ENCODE data around the gene MRTFA.

MRTFA gene

GRCh38 chr22:40428796-40429195, 207.7 kb downstream of the MRTFA start:
- no peak for DNase-seq (ENCODE audit: low read depth in 2 of 2)

GRCh38 chr22:40426594-40427333, 209.8 kb downstream of the MRTFA start:
- no peak for DNase-seq (ENCODE audit: low read depth in 2 of 2)

- no peak for DNase-seq (ENCODE audit: low read depth in 2 of 2)
Measured at GRCh38 chr22:40425082-40425481, 211.4 kb downstream of the MRTFA start.

GRCh38 chr22:40423882-40424640, 212.5 kb downstream of the MRTFA start:
- DNase-seq (ENCODE audit: low read depth in 2 of 2) = no peak

- no peak for DNase-seq (ENCODE audit: low read depth in 2 of 2)
Measured at GRCh38 chr22:40423310-40423688, 213.2 kb downstream of the MRTFA start.

- no peak for DNase-seq (ENCODE audit: low read depth in 2 of 2)
Measured at GRCh38 chr22:40422558-40423309, 213.8 kb downstream of the MRTFA start.

- no peak for DNase-seq (ENCODE audit: low read depth in 2 of 2)
Measured at GRCh38 chr22:40421941-40422340, 214.6 kb downstream of the MRTFA start.

GRCh38 chr22:40421082-40421350, 215.5 kb downstream of the MRTFA start:
- no peak for DNase-seq (ENCODE audit: low read depth in 2 of 2)

GRCh38 chr22:40420341-40421081, 216.0 kb downstream of the MRTFA start:
- no peak for DNase-seq (ENCODE audit: low read depth in 2 of 2)

- DNase-seq (ENCODE audit: low read depth in 2 of 2) = no peak
Measured at GRCh38 chr22:40419718-40420117, 216.8 kb downstream of the MRTFA start.

- no peak for DNase-seq (ENCODE audit: low read depth in 2 of 2)
Measured at GRCh38 chr22:40418366-40419201, 217.9 kb downstream of the MRTFA start.

- DNase-seq (ENCODE audit: low read depth in 2 of 2) = no peak
Measured at GRCh38 chr22:40417881-40418280, 218.6 kb downstream of the MRTFA start.

GRCh38 chr22:40417041-40417440, 219.5 kb downstream of the MRTFA start:
- no peak for DNase-seq (ENCODE audit: low read depth in 2 of 2)

- no peak for DNase-seq (ENCODE audit: low read depth in 2 of 2)
Measured at GRCh38 chr22:40416636-40417035, 219.9 kb downstream of the MRTFA start.

GRCh38 chr22:40416267-40416570, 220.3 kb downstream of the MRTFA start:
- DNase-seq (ENCODE audit: low read depth in 2 of 2) = no peak

- no peak for DNase-seq (ENCODE audit: low read depth in 2 of 2)
Measured at GRCh38 chr22:40415531-40416266, 220.8 kb downstream of the MRTFA start.

GRCh38 chr22:40414838-40415505, 221.5 kb downstream of the MRTFA start:
- DNase-seq (ENCODE audit: low read depth in 2 of 2) = no peak

- DNase-seq (ENCODE audit: low read depth in 2 of 2) = no peak
Measured at GRCh38 chr22:40414311-40414710, 222.2 kb downstream of the MRTFA start.

GRCh38 chr22:40413873-40414272, 222.6 kb downstream of the MRTFA start:
- DNase-seq (ENCODE audit: low read depth in 2 of 2) = no peak

- no peak for DNase-seq (ENCODE audit: low read depth in 2 of 2)
Measured at GRCh38 chr22:40412441-40412840, 224.1 kb downstream of the MRTFA start.

Measured in stimulated activated CD4-positive, alpha-beta T cell treated with anti-CD3 and anti-CD28 coated beads, Interleukin-15, amount 100 ng/mL, for 48 hours (primary cell).